BE2C (cell line): ENCODE results near the gene ADTRP.
A peak's percentile ranks its signal among the peaks of the same experiment; 100 is the strongest.

Source experiments
- DNase-seq: peaks from one replicate; pipeline ENCODE4 v3.0.0-alpha.2; 2020
- H3K27me3 ChIP-seq: fragments of 250-450 bp; sonication (Bioruptor Pico); 2 replicates; pipeline ENCODE4 v1.5.1; 2020; ENCODE audit warnings: mild to moderate bottlenecking
- H3K36me3 ChIP-seq: fragments of 250-450 bp; sonication (Bioruptor Pico); 2 replicates; pipeline ENCODE4 v1.5.1; 2020; ENCODE audit warnings: mild to moderate bottlenecking
- H3K4me1 ChIP-seq: fragments of 250-450 bp; sonication (Bioruptor Pico); 2 replicates; pipeline ENCODE4 v1.5.1; 2020
- H3K4me3 ChIP-seq: 2 replicates; pipeline ENCODE4 v1.5.1; 2011; ENCODE audit warnings: low read depth, low read length
- H3K9me3 ChIP-seq: fragments of 250-450 bp; sonication (Bioruptor Pico); 2 replicates; pipeline ENCODE4 v1.5.1; 2020
- CTCF ChIP-seq: IDR thresholded peaks from 2 replicates; pipeline ENCODE4 v1.5.1; 2012; ENCODE audit warnings: mild to moderate bottlenecking, low read depth, low read length

Gene ADTRP

GRCh38 chr6:11770546-11771466 lies 7.8 kb downstream of the ADTRP start:
- peak; percentile 59 for DNase-seq
- Histone ChIP-seq H3K4me3 (no peak overlapping the region), H3K36me3 (no peaks in the 10 kb centered on the region), H3K9me3 (no peaks in the 10 kb centered on the region), H3K27me3 (no peaks in the 10 kb centered on the region), H3K4me1 (no peaks in the 10 kb centered on the region)
- no peak for TF ChIP-seq CTCF

GRCh38 chr6:11769811-11770545 lies 8.6 kb downstream of the ADTRP start:
- Histone ChIP-seq H3K36me3 (no peaks in the 10 kb centered on the region), H3K4me1 (no peaks in the 10 kb centered on the region), H3K27me3 (no peaks in the 10 kb centered on the region), H3K4me3 (no peak overlapping the region), H3K9me3 (no peaks in the 10 kb centered on the region)
- no peak for TF ChIP-seq CTCF
- DNase-seq, result no peak

- H3K4me1 ChIP-seq, result no peaks in the 10 kb centered on the region
- H3K27me3 ChIP-seq, result no peaks in the 10 kb centered on the region
- H3K4me3 ChIP-seq, result no peak overlapping the region
- H3K9me3 ChIP-seq, result no peaks in the 10 kb centered on the region
- no peaks in the 10 kb centered on the region for H3K36me3 ChIP-seq
- TF ChIP-seq CTCF, result no peak
- DNase-seq, result no peak
Measured at GRCh38 chr6:11769244-11769643, 9.4 kb downstream of the ADTRP start.

GRCh38 chr6:11767978-11768756 lies 10.4 kb downstream of the ADTRP start:
- DNase-seq, result no peak

GRCh38 chr6:11767458-11767857 lies 11.1 kb downstream of the ADTRP start:
- Histone ChIP-seq H3K36me3 (no peaks in the 10 kb centered on the region), H3K4me1 (no peaks in the 10 kb centered on the region), H3K27me3 (no peaks in the 10 kb centered on the region), H3K4me3 (no peak overlapping the region), H3K9me3 (no peaks in the 10 kb centered on the region)
- no peak for DNase-seq
- no peak for TF ChIP-seq CTCF

More at GRCh38 chr6:11767978-11768756, 10.4 kb downstream of the ADTRP start:
- Histone ChIP-seq H3K9me3 (no peaks in the 10 kb centered on the region), H3K4me1 (no peaks in the 10 kb centered on the region), H3K4me3 (no peak overlapping the region), H3K27me3 (no peaks in the 10 kb centered on the region), H3K36me3 (no peaks in the 10 kb centered on the region)
- no peak for TF ChIP-seq CTCF
